Glutamatergic neuron (in vitro differentiated cells): Measurements from ENCODE around the gene KANK3. TPM values are rescaled to one million over a fixed set of nuclear protein-coding genes. Genes with fewer than 3 reads are reported as not detected.
A peak's percentile ranks its signal among the peaks of the same experiment; 100 is the strongest.

Source experiments
- DNase-seq: peaks from one replicate; pipeline ENCODE4 v3.0.0; 2022
- H3K27ac Mint-ChIP-seq: one replicate; pipeline ENCODE4 v1.8.0; 2020; ENCODE audit warnings: mild to moderate bottlenecking, mixed read lengths, inconsistent platforms; ENCODE audit not compliant: unreplicated experiment
- H3K27me3 Mint-ChIP-seq: one replicate; pipeline ENCODE4 v1.8.0; 2020; ENCODE audit warnings: mild to moderate bottlenecking, moderate library complexity, mixed read lengths, inconsistent platforms; ENCODE audit not compliant: unreplicated experiment
- H3K36me3 Mint-ChIP-seq: one replicate; pipeline ENCODE4 v1.8.0; 2020; ENCODE audit warnings: mild to moderate bottlenecking, mixed read lengths, inconsistent platforms; ENCODE audit not compliant: unreplicated experiment
- H3K4me1 Mint-ChIP-seq: one replicate; pipeline ENCODE4 v1.8.0; 2020; ENCODE audit warnings: mild to moderate bottlenecking, low read depth, mixed read lengths, inconsistent platforms; ENCODE audit not compliant: unreplicated experiment
- H3K4me3 Mint-ChIP-seq: one replicate; pipeline ENCODE4 v1.8.0; 2020; ENCODE audit warnings: mild to moderate bottlenecking, mixed read lengths, inconsistent platforms; ENCODE audit not compliant: unreplicated experiment
- H3K9me3 Mint-ChIP-seq: one replicate; pipeline ENCODE4 v1.8.0; 2020; ENCODE audit warnings: mild to moderate bottlenecking, moderate library complexity, mixed read lengths, inconsistent platforms; ENCODE audit not compliant: unreplicated experiment
- CTCF ChIP-seq: fragments of 200-600 bp; sonication (generic); IDR thresholded peaks from one replicate; pipeline ENCODE4 v1.5.0; 2021; ENCODE audit not compliant: partially characterized antibody, unreplicated experiment
- total RNA-seq: library from RNA; stranded (reverse); fragmentation: NEBNext Ultra II Directional; extraction: Animal tissue kit (Norgen Biotek cat#: 25700); gene quantifications from one replicate; pipeline ENCODE4 v1.2.1, GENCODE V29; 2021; ENCODE audit not compliant: unreplicated experiment

Gene KANK3
- total RNA-seq, 1 donor from 2014 or later: 8.9 TPM

GRCh38 chr19:8363803-8364771 is 21.0 kb upstream of the KANK3 start, which contains the start of gene ANGPTL4:
ANGPTL4 (plus strand) TSS chr19:8364155; CDS start chr19:8364322, 167 bp downstream.
- Mint-ChIP-seq H3K36me3 (no peaks in the 10 kb centered on the region), H3K4me3 (peak within 1 kb of the TSS; percentile 77), H3K4me1 (peaks cover 2% of the 10 kb centered on the region), H3K27ac (no peak within 1 kb of the TSS), H3K27me3 (peaks cover 14% of the 10 kb centered on the region), H3K9me3 (peaks cover 4% of the 10 kb centered on the region)
- DNase-seq: peak; percentile 64
- TF ChIP-seq CTCF: no peak

GRCh38 chr19:8361921-8362793 is 19.1 kb upstream of the KANK3 start:
- Mint-ChIP-seq H3K27me3 (peaks cover 9% of the 10 kb centered on the region), H3K4me3 (no peak overlapping the region), H3K4me1 (peaks cover 2% of the 10 kb centered on the region), H3K9me3 (peaks cover 1% of the 10 kb centered on the region), H3K27ac (no peak overlapping the region), H3K36me3 (no peaks in the 10 kb centered on the region)
- no peak for DNase-seq
- no peak for TF ChIP-seq CTCF

DNA sequence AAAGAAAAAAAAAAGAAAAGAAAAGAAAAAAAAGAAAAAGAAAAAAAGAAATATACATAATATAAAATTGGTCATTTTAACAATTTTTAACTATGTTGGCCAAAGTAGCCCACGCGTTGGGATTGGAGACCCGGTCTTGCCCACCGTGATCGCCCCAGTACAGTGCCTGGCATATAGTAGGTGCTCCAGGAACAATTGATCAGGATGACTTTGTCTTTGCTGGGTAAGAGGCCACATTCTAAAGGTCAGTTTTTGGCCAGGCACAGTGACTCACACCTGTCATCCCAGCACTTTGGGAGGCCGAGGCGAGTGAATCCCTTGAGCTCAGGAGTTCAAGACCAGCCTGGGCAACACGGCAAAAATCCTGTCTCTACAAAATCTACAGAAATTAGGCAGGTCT is 17.1 kb upstream of the KANK3 start:
- Mint-ChIP-seq H3K27ac (no peak overlapping the region), H3K36me3 (no peaks in the 10 kb centered on the region), H3K27me3 (peaks cover 9% of the 10 kb centered on the region), H3K9me3 (no peaks in the 10 kb centered on the region), H3K4me3 (no peak overlapping the region), H3K4me1 (peaks cover 2% of the 10 kb centered on the region)
- DNase-seq: no peak
- TF ChIP-seq CTCF: no peak

DNA sequence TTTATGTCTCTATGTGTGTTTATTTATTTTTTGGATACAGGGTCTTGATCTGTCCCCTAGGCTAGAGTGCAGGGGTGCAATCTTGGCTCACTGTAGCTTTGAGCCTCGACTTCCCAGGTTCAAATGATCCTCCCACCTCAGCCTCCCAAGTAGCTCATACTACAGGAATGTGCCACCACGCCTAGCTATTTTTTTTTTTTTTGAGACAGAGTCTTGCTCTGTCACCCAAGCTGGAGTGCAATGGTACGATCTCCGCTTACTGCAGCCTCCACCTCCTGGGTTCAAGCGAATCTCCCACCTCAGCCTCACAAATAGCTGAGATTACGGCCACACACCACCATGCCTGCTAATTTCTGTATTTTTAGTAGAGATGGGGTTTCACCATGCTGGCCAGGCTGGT is 15.9 kb upstream of the KANK3 start:
- Mint-ChIP-seq H3K9me3 (no peaks in the 10 kb centered on the region), H3K27ac (no peak overlapping the region), H3K27me3 (peaks cover 9% of the 10 kb centered on the region), H3K4me1 (peaks cover 2% of the 10 kb centered on the region), H3K36me3 (no peaks in the 10 kb centered on the region), H3K4me3 (no peak overlapping the region)
- no peak for TF ChIP-seq CTCF
- no peak for DNase-seq
